HEK293 (cell line): Measurements from ENCODE around the gene SNRPA1.

Experiments used
- TCF7L2 ChIP-seq: IDR thresholded peaks from 2 replicates; pipeline ENCODE4 v1.6.1; 2011; ENCODE audit warnings: low read depth, mild to moderate bottlenecking, inconsistent platforms, low read length, moderate library complexity, borderline replicate concordance
- ZNF311 ChIP-seq: fragments of 450-650 bp; formaldehyde crosslinking; IDR thresholded peaks from 2 replicates; pipeline ENCODE4 v1.5.1; 2017; ENCODE audit warnings: missing biosample characterization, missing genetic modification characterization, borderline replicate concordance
- ZNF324 ChIP-seq: fragments of 450-650 bp; formaldehyde crosslinking; IDR thresholded peaks from 2 replicates; pipeline ENCODE4 v1.5.1; 2016; ENCODE audit warnings: missing biosample characterization, missing genetic modification characterization
- ZNF549 ChIP-seq: fragments of 450-650 bp; IDR thresholded peaks from 2 replicates; pipeline ENCODE4 v1.5.1; 2018; ENCODE audit warnings: missing biosample characterization, missing genetic modification characterization, mild to moderate bottlenecking, inconsistent platforms, moderate library complexity
- TF ChIP-seq, protein P1 (sequence below): fragments of 450-650 bp; formaldehyde crosslinking; IDR thresholded peaks from 2 replicates; pipeline ENCODE4 v1.5.1; 2017; ENCODE audit warnings: missing biosample characterization, missing genetic modification characterization
- TF ChIP-seq, protein P2 (sequence below): fragments of 450-650 bp; formaldehyde crosslinking; IDR thresholded peaks from 2 replicates; pipeline ENCODE4 v1.5.1; 2016; ENCODE audit warnings: missing biosample characterization, missing genetic modification characterization
- TF ChIP-seq, protein P3 (sequence below): fragments of 450-650 bp; formaldehyde crosslinking; IDR thresholded peaks from 2 replicates; pipeline ENCODE4 v1.5.1; 2017; ENCODE audit warnings: missing biosample characterization, missing genetic modification characterization

DNA sequence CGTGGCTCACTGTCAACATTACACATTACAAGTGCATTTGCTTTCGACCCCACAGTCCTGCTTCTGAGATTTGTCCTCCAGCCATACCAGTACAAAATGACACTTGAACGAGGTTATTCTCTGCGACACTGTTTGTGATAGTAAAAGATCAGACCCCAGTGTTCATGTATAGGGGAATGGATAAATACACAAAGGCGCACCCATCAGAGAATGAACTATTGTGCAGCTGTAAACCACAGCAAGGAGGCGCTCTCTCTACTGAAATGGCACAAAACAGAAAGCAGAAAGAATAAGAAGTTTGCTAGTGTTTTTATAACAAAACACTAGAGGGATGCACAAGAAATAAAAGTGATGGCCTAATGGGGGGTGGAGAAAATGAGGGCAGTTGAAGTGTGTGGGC lies 38.3 kb downstream of the SNRPA1 start:
- TF ChIP-seq, protein P1, sequence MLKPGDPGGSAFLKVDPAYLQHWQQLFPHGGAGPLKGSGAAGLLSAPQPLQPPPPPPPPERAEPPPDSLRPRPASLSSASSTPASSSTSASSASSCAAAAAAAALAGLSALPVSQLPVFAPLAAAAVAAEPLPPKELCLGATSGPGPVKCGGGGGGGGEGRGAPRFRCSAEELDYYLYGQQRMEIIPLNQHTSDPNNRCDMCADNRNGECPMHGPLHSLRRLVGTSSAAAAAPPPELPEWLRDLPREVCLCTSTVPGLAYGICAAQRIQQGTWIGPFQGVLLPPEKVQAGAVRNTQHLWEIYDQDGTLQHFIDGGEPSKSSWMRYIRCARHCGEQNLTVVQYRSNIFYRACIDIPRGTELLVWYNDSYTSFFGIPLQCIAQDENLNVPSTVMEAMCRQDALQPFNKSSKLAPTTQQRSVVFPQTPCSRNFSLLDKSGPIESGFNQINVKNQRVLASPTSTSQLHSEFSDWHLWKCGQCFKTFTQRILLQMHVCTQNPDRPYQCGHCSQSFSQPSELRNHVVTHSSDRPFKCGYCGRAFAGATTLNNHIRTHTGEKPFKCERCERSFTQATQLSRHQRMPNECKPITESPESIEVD (tag by site-specific recombination): no peak
- TF ChIP-seq TCF7L2 (no peak), ZNF324 (no peak), ZNF549 (tag by site-specific recombination) (no peak), ZNF311 (tag by site-specific recombination) (no peak)
- TF ChIP-seq, protein P2, sequence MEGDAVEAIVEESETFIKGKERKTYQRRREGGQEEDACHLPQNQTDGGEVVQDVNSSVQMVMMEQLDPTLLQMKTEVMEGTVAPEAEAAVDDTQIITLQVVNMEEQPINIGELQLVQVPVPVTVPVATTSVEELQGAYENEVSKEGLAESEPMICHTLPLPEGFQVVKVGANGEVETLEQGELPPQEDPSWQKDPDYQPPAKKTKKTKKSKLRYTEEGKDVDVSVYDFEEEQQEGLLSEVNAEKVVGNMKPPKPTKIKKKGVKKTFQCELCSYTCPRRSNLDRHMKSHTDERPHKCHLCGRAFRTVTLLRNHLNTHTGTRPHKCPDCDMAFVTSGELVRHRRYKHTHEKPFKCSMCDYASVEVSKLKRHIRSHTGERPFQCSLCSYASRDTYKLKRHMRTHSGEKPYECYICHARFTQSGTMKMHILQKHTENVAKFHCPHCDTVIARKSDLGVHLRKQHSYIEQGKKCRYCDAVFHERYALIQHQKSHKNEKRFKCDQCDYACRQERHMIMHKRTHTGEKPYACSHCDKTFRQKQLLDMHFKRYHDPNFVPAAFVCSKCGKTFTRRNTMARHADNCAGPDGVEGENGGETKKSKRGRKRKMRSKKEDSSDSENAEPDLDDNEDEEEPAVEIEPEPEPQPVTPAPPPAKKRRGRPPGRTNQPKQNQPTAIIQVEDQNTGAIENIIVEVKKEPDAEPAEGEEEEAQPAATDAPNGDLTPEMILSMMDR (tag by site-specific recombination): no peak
- TF ChIP-seq, protein P3, sequence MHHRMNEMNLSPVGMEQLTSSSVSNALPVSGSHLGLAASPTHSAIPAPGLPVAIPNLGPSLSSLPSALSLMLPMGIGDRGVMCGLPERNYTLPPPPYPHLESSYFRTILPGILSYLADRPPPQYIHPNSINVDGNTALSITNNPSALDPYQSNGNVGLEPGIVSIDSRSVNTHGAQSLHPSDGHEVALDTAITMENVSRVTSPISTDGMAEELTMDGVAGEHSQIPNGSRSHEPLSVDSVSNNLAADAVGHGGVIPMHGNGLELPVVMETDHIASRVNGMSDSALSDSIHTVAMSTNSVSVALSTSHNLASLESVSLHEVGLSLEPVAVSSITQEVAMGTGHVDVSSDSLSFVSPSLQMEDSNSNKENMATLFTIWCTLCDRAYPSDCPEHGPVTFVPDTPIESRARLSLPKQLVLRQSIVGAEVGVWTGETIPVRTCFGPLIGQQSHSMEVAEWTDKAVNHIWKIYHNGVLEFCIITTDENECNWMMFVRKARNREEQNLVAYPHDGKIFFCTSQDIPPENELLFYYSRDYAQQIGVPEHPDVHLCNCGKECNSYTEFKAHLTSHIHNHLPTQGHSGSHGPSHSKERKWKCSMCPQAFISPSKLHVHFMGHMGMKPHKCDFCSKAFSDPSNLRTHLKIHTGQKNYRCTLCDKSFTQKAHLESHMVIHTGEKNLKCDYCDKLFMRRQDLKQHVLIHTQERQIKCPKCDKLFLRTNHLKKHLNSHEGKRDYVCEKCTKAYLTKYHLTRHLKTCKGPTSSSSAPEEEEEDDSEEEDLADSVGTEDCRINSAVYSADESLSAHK: no peak
